ENCODE data around the gene GNPDA2.

GRCh38 chr4:44660396-44660795 lies 66.0 kb downstream of the GNPDA2 start:
- TF ChIP-seq ZNF318 (IDR thresholded peaks at IDR 0.05; ENCODE audit: borderline replicate concordance in 1 of 2, low read depth in 1 of 2) = no peak
- no peak for TF ChIP-seq BMI1 (IDR thresholded peaks at IDR 0.05; ENCODE audit: low read length)
- TF ChIP-seq PBX2 (CRISPR knock-in tag; IDR thresholded peaks at IDR 0.05; ENCODE audit: low read depth) = no peak
- TF ChIP-seq PBX2 (tag; conservative IDR thresholded peaks at IDR 0.05; ENCODE audit: low read depth) = no peak
- TF ChIP-seq MAFK (IDR thresholded peaks at IDR 0.05; ENCODE audit: low read length) = no peak
- TF ChIP-seq ZBTB43 (CRISPR knock-in tag; IDR thresholded peaks at IDR 0.05) = no peak
- TF ChIP-seq HMGXB4 (CRISPR knock-in tag; IDR thresholded peaks at IDR 0.05) = no peak
- no peak for TF ChIP-seq YY1 (IDR thresholded peaks at IDR 0.05; ENCODE audit: borderline replicate concordance in 1 of 3, control insufficient read depth in 1 of 3, extremely low read depth in 1 of 3, insufficient read depth in 3 of 3, insufficient read length in 1 of 3, insufficient replicate concordance in 2 of 3, low read depth in 1 of 3, low read length in 2 of 3)
- TF ChIP-seq ZFX (CRISPR knock-in tag; IDR thresholded peaks at IDR 0.05) = no peak
- no peak for TF ChIP-seq PATZ1 (CRISPR knock-in tag; IDR thresholded peaks at IDR 0.05; ENCODE audit: borderline replicate concordance)

Data from K562 (cell line).